ENCODE data around the gene PDE4B. TPM values are rescaled to one million over a fixed set of nuclear protein-coding genes. Genes with fewer than 3 reads are reported as not detected.
A peak's percentile ranks its signal among the peaks of the same experiment; 100 is the strongest.

Gene PDE4B
- polyA plus RNA-seq, 2 of the 4 experiments (the other 2 are of a cell fraction) = 20.2 to 56.8 TPM

DNA sequence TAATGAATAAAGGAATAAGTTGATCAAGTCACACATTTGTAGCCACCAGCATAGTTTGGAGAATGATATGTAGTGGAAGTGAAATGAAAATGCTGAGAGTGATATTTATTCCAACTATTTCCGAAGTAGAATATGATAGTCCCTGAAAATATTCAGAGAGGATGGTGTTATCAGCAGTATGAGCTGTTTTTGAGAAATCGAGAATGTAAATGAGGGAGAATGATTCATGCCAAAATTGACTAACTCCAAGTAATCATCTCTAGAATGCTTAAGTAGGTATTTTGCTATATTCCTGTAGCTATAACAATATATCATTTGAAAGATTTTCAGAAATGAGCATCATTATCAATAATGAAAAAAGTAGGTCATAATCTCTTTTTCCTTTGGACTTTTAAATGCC, 178.9 kb downstream of the PDE4B start:
- H3K27ac ChIP-seq = no peak overlapping the region
- no peak overlapping the region for H3K4me3 ChIP-seq
- WGBS (ENCODE audit: missing lambda C conversion rate) = 80% methylated on average over 2 of the region's 2 CpGs
- POLR2A ChIA-PET = no interaction called here
- TF ChIP-seq EP300 (IDR thresholded peaks at IDR 0.05) = no peak
- no peak for TF ChIP-seq HOXB13 (CRISPR knock-in tag; IDR thresholded peaks at IDR 0.05; ENCODE audit: low read depth)
- TF ChIP-seq ZFP36 (IDR thresholded peaks at IDR 0.05; ENCODE audit: borderline replicate concordance, partially characterized antibody) = no peak
- FAIRE-seq = no peak
- DNase-seq (ENCODE audit: low read depth in 1 of 2, low spot score in 1 of 2) = no peak
- no peak overlapping the region for H3K4me2 ChIP-seq
- CTCF ChIA-PET = no interaction called here
- no peaks in the 10 kb centered on the region for H3K4me1 ChIP-seq
- no peak for ATAC-seq
- peaks cover 17% of the 10 kb centered on the region for H3K9me3 ChIP-seq

DNA sequence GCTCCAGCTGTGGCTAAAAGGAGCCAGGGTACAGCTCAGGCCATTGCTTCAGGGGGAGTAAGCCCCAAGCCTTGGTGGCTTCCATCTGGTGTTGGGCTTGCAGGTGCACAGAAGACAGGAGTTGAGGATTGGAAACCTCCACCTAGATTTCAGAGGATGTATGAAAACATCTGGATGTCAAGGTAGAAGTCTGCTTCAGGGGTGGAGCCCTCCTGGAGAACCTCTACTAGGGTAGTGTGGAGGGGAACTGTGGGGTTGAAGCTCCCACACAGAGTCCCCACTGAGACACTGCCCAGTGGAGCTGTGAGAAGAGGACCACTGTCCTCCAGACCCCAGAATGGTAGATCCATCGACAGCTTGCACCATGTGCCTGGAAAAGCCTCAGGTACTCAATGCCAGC, 183.0 kb downstream of the PDE4B start:
- ATAC-seq (no peak), DNase-seq (ENCODE audit: low read depth in 1 of 2, low spot score in 1 of 2) (no peak), FAIRE-seq (no peak)
- TF ChIP-seq ZNF302 (CRISPR knock-in tag; IDR thresholded peaks at IDR 0.05) (no peak), MYC (IDR thresholded peaks at IDR 0.05; ENCODE audit: borderline replicate concordance, low read length) (no peak), RAD21 (conservative IDR thresholded peaks at IDR 0.05 in 1 of 2, IDR thresholded peaks at IDR 0.05 in 1 of 2) (no peak), SMC3 (IDR thresholded peaks at IDR 0.05) (no peak)
- TF ChIP-seq, protein P1, sequence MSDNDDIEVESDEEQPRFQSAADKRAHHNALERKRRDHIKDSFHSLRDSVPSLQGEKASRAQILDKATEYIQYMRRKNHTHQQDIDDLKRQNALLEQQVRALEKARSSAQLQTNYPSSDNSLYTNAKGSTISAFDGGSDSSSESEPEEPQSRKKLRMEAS (IDR thresholded peaks at IDR 0.05) = no peak
- peaks cover 24% of the 10 kb centered on the region for H3K9me3 ChIP-seq
- peaks cover 23% of the 10 kb centered on the region for H3K4me1 ChIP-seq
- WGBS (ENCODE audit: missing lambda C conversion rate) = 43% methylated on average over 1 of the region's 1 CpG
- no peak overlapping the region for H3K27ac ChIP-seq
- ChIA-PET CTCF (interaction anchor here (2.0 kb wide), 1 partner anchor 267 kb away, joined by 8 read pairs; no protein-coding TSS in a partner anchor), POLR2A (no interaction called here)
- no peak overlapping the region for H3K4me3 ChIP-seq
- H3K4me2 ChIP-seq = no peak overlapping the region

DNA sequence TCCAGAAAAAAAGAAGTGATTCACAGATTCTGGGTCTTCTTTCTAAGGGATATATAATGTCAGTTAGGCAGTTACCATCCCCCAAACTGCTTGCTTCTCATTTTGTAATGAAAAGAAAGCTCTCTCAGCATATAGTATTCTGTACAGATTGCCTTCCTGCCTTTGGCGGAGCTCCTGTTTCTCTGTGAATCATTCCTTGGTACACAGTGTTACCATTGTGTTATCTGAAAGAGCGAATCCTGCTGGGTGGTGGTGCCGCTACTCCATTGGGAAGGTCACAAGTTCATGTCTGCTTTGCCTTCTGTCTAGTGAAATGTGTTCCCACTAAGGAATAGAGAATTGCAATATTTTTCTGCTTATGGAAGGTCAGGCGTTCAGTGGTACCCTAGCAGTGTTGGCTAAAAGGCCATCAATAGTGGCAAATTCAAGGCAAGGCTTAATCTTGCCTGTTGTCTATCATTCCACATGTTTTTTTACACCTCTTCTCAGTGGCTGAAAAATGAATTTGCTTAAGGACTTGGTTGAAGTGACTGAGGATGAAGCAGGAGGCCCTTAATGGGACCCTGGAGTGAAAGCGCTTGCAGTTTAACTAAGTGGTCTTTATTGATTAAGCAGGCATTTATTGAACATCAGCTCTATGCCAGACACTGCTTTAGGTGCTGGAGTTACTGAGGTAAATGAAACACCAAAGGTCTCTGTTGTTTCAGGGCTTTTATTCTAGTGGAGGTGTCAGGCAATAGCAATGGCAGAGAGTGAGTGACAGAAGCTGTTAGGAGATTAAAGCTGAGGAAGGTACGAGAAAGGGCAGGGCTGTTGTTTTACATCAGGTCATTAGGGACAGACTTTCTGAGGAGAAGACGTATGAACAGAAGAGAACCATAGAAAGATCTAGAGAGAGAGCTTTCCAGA, 186.7 kb downstream of the PDE4B start:
- peaks cover 23% of the 10 kb centered on the region for H3K4me1 ChIP-seq
- no peak overlapping the region for H3K4me3 ChIP-seq
- FAIRE-seq = no peak
- ChIA-PET CTCF (interaction anchor here (0.9 to 1.7 kb wide), 5 partner anchors 19 to 467 kb away, joined by 3 to 5 read pairs (median 4); no protein-coding TSS in a partner anchor), POLR2A (no interaction called here)
- H3K27ac ChIP-seq = peak overlapping the region; percentile 85 to 89
- peak overlapping the region; percentile 77 for H3K4me2 ChIP-seq
- TF ChIP-seq, protein P2, sequence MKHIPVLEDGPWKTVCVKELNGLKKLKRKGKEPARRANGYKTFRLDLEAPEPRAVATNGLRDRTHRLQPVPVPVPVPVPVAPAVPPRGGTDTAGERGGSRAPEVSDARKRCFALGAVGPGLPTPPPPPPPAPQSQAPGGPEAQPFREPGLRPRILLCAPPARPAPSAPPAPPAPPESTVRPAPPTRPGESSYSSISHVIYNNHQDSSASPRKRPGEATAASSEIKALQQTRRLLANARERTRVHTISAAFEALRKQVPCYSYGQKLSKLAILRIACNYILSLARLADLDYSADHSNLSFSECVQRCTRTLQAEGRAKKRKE (CRISPR knock-in tag; IDR thresholded peaks at IDR 0.05; ENCODE audit: low read depth) = no peak
- no peak for TF ChIP-seq FOSL2 (IDR thresholded peaks at IDR 0.05)
- TF ChIP-seq FOSL2 (CRISPR knock-in tag; IDR thresholded peaks at IDR 0.05) = 0 out of 2 replicates have a peak, but pooled peaks have one; percentile 19
- TF ChIP-seq ZNF302 (CRISPR knock-in tag; IDR thresholded peaks at IDR 0.05) = no peak
- peak; percentile 52 for TF ChIP-seq MAFK (IDR thresholded peaks at IDR 0.05; ENCODE audit: partially characterized antibody)
- no peak for TF ChIP-seq POLR2AphosphoS2 (conservative IDR thresholded peaks at IDR 0.05; ENCODE audit: low read length)
- TF ChIP-seq RNF2 (IDR thresholded peaks at IDR 0.05; ENCODE audit: borderline replicate concordance, low read depth) = no peak
- TF ChIP-seq ZC3H11A (IDR thresholded peaks at IDR 0.05) = no peak
- TF ChIP-seq HEYL (CRISPR knock-in tag; IDR thresholded peaks at IDR 0.05) = no peak
- TF ChIP-seq FOXS1 (CRISPR knock-in tag; IDR thresholded peaks at IDR 0.05) = no peak
- TF ChIP-seq, protein P3, sequence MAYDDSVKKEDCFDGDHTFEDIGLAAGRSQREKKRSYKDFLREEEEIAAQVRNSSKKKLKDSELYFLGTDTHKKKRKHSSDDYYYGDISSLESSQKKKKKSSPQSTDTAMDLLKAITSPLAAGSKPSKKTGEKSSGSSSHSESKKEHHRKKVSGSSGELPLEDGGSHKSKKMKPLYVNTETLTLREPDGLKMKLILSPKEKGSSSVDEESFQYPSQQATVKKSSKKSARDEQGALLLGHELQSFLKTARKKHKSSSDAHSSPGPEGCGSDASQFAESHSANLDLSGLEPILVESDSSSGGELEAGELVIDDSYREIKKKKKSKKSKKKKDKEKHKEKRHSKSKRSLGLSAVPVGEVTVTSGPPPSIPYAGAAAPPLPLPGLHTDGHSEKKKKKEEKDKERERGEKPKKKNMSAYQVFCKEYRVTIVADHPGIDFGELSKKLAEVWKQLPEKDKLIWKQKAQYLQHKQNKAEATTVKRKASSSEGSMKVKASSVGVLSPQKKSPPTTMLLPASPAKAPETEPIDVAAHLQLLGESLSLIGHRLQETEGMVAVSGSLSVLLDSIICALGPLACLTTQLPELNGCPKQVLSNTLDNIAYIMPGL (CRISPR knock-in tag; IDR thresholded peaks at IDR 0.05; ENCODE audit: borderline replicate concordance) = no peak
- no peak for TF ChIP-seq CBX8 (IDR thresholded peaks at IDR 0.05)
- TF ChIP-seq, protein P4, sequence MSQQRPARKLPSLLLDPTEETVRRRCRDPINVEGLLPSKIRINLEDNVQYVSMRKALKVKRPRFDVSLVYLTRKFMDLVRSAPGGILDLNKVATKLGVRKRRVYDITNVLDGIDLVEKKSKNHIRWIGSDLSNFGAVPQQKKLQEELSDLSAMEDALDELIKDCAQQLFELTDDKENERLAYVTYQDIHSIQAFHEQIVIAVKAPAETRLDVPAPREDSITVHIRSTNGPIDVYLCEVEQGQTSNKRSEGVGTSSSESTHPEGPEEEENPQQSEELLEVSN (IDR thresholded peaks at IDR 0.05; ENCODE audit: borderline replicate concordance, low read depth) = no peak
- no peak for TF ChIP-seq SREBF2 (IDR thresholded peaks at IDR 0.05)
- no peak for TF ChIP-seq ZFP36 (IDR thresholded peaks at IDR 0.05; ENCODE audit: borderline replicate concordance, partially characterized antibody)
- no peak for TF ChIP-seq MAZ (IDR thresholded peaks at IDR 0.05; ENCODE audit: borderline replicate concordance, low read depth, low read length)
- 0 out of 5 replicates have a peak, but pooled peaks of 1 of the 2 experiments have one; percentile 34 for TF ChIP-seq EP300 (IDR thresholded peaks at IDR 0.05)
- TF ChIP-seq GATA3 (IDR thresholded peaks at IDR 0.05; ENCODE audit: borderline replicate concordance) = peak; percentile 58; the same call in 1 of the 2 replicates
- TF ChIP-seq, protein P5, sequence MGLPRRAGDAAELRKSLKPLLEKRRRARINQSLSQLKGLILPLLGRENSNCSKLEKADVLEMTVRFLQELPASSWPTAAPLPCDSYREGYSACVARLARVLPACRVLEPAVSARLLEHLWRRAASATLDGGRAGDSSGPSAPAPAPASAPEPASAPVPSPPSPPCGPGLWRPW (IDR thresholded peaks at IDR 0.05) = no peak
- TF ChIP-seq JUN (IDR thresholded peaks at IDR 0.05) = 0 out of 5 replicates have a peak, but pooled peaks of 1 of the 2 experiments have one; percentile 21
- DNase-seq (ENCODE audit: low read depth in 1 of 2, low spot score in 1 of 2) = peak; percentile 15 to 86
- H3K9me3 ChIP-seq = peaks cover 24% of the 10 kb centered on the region
- peak; percentile 78 to 100 for ATAC-seq
- WGBS (ENCODE audit: missing lambda C conversion rate) = 33% methylated on average over 7 of the region's 7 CpGs

Measured in A549 (cell line).